OCI-LY3 (cell line): ENCODE data around the gene DPP10.
"Not testable (repeated sequence)": the region's sequence is repeated elsewhere in the genome, so short reads cannot be mapped to it uniquely, and the experiment has no call there.

ENCODE experiments used
- H2AFZ ChIP-seq: fragments of 200-600, 300-600 bp; shearing (Covaris generic); 2 replicates; pipeline ENCODE4 v1.6.0; 2014; ENCODE audit warnings: antibody characterized with exemption, low read depth, low read length
- H3K27ac ChIP-seq: fragments of 200-600, 300-600 bp; sonication (generic); 2 replicates; pipeline ENCODE4 v1.5.1; 2014; ENCODE audit warnings: mild to moderate bottlenecking, low read length, moderate library complexity, mixed read lengths
- H3K27me3 ChIP-seq: fragments of 200-600, 300-600 bp; sonication (generic); 2 replicates; pipeline ENCODE4 v1.6.1; 2014; ENCODE audit warnings: low read depth, low read length, mixed read lengths
- H3K36me3 ChIP-seq: fragments of 200-600, 300-600 bp; sonication (generic); replicated peaks from 2 replicates; pipeline ENCODE3; 2014; ENCODE audit warnings: low read depth, low read length, mixed read lengths
- H3K4me1 ChIP-seq: fragments of 300-600, 200-600 bp; sonication (generic); 2 replicates; pipeline ENCODE4 v1.6.1; 2014; ENCODE audit warnings: low read length, mixed read lengths
- H3K4me2 ChIP-seq: fragments of 200-600, 300-600 bp; sonication (generic); 2 replicates; pipeline ENCODE4 v1.6.1; 2014; ENCODE audit warnings: low read length, mixed read lengths
- H3K4me3 ChIP-seq: fragments of 300-600, 200-600 bp; sonication (generic); 2 replicates; pipeline ENCODE4 v1.5.1; 2014; ENCODE audit warnings: antibody characterized with exemption, mild to moderate bottlenecking, low read length, moderate library complexity
- H3K79me2 ChIP-seq: fragments of 300-600, 200-600 bp; shearing (Covaris generic); 2 replicates; pipeline ENCODE4 v1.6.1; 2014; ENCODE audit warnings: mild to moderate bottlenecking, low read length, mixed read lengths
- H3K9ac ChIP-seq: fragments of 300-600, 200-600 bp; shearing (Covaris generic); 2 replicates; pipeline ENCODE4 v1.6.0; 2014; ENCODE audit warnings: mild to moderate bottlenecking, low read length, moderate library complexity
- H3K9me3 ChIP-seq: fragments of 200-600, 300-600 bp; shearing (Covaris generic); 2 replicates; pipeline ENCODE4 v1.6.1; 2014; ENCODE audit warnings: low read length, mixed read lengths; ENCODE audit not compliant: insufficient read depth
- H4K20me1 ChIP-seq: fragments of 200-600, 300-600 bp; sonication (generic); 2 replicates; pipeline ENCODE4 v1.6.1; 2016; ENCODE audit warnings: low read length, mixed read lengths; ENCODE audit not compliant: insufficient read depth
- EZH2phosphoT487 ChIP-seq: fragments of 200-600 bp; shearing (Covaris generic); IDR thresholded peaks from 2 replicates; pipeline ENCODE4 v1.6.1; 2018; ENCODE audit warnings: antibody characterized with exemption, mixed run types, low read depth
- TF ChIP-seq, protein P1 (sequence below): fragments of 200-600, 300-600 bp; sonication (generic); IDR thresholded peaks from 2 replicates; pipeline ENCODE4 v1.5.1; 2014; ENCODE audit warnings: antibody characterized with exemption, low read length, low read depth

Gene DPP10

DNA sequence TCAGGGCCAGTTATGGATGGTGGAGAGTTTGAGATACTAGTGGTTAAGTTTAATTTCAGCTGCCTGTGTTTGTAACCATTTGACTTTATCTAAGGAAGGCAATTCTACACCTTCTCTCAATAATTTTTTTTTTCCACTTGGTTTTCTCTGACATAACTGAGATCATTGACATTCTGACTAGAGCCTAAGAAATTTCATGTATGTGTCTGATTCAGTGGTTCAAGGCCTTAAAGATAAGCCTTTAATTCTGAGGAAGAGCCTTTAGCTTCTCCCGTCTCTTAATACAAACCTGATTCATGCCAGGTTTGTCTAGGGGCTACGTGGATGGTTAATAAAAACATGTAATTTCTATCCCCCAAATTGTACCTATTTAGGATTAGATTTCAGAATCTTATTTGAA is 971.4 kb downstream of the DPP10 start:
- no peaks in the 10 kb centered on the region for H3K36me3 ChIP-seq
- no peak overlapping the region for H2AFZ ChIP-seq
- TF ChIP-seq, protein P1, sequence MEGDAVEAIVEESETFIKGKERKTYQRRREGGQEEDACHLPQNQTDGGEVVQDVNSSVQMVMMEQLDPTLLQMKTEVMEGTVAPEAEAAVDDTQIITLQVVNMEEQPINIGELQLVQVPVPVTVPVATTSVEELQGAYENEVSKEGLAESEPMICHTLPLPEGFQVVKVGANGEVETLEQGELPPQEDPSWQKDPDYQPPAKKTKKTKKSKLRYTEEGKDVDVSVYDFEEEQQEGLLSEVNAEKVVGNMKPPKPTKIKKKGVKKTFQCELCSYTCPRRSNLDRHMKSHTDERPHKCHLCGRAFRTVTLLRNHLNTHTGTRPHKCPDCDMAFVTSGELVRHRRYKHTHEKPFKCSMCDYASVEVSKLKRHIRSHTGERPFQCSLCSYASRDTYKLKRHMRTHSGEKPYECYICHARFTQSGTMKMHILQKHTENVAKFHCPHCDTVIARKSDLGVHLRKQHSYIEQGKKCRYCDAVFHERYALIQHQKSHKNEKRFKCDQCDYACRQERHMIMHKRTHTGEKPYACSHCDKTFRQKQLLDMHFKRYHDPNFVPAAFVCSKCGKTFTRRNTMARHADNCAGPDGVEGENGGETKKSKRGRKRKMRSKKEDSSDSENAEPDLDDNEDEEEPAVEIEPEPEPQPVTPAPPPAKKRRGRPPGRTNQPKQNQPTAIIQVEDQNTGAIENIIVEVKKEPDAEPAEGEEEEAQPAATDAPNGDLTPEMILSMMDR, result no peak
- no peak for TF ChIP-seq EZH2phosphoT487
- H3K27me3 ChIP-seq, result no peaks in the 10 kb centered on the region
- no peaks in the 10 kb centered on the region for H3K9me3 ChIP-seq
- no peak overlapping the region for H3K9ac ChIP-seq
- no peaks in the 10 kb centered on the region for H3K79me2 ChIP-seq
- H3K4me1 ChIP-seq, result no peaks in the 10 kb centered on the region
- no peak overlapping the region for H3K4me2 ChIP-seq
- H3K27ac ChIP-seq, result no peak overlapping the region
- H3K4me3 ChIP-seq, result no peak overlapping the region
- H4K20me1 ChIP-seq, result no peaks in the 10 kb centered on the region

DNA sequence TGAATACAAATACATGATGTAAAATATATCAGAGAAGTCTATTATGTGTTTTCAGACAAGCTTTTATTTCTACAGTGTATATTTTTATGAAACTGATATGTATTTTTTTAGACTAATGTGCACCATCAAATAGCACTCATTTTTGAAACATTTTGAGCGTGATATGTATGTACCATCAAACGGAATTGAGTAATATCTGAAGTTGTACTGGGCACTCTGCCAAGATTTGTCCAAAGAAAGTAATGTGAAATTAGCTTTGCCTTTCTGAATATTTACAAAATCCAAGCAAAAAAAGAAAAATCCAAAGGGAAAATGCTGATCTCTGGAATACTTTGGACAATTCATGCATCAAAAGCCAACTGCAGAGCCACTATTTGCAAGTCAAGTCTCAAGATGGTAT is 972.0 kb downstream of the DPP10 start:
- Histone ChIP-seq H3K27me3 (no peaks in the 10 kb centered on the region), H3K79me2 (no peaks in the 10 kb centered on the region), H3K9me3 (no peaks in the 10 kb centered on the region), H4K20me1 (no peaks in the 10 kb centered on the region), H3K36me3 (no peaks in the 10 kb centered on the region), H3K4me3 (no peak overlapping the region), H2AFZ (no peak overlapping the region), H3K27ac (no peak overlapping the region), H3K4me1 (no peaks in the 10 kb centered on the region), H3K9ac (no peak overlapping the region), H3K4me2 (no peak overlapping the region)
- TF ChIP-seq, protein P1, result no peak
- no peak for TF ChIP-seq EZH2phosphoT487

DNA sequence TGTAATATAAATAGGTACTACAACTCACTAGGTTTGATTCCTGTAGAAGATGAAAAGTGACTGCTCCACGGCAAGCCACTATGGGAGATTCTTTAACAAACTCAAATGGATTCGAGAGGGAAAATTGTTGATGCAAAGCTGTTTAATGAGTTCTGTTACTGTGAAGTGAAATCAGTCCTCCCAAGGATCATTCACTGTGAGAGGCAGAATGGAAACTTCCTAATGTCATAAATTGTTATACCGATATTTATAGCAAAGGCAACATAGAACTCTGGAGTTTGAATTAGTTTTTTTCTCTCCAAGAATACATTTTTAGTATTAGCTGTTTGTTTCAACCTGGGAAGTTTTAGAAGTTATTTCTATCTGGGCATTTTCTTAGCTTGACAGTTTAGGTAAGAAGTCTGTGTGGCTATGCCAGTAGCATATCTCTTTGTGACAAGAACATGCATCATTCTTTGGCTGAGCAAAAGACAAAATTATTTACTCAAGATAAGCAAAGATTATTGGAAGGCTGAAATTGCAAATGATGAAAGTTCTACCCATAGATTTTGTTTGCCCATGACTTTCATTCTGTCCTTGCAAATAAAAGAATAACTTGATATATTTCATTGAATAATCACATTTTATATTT is 979.7 kb downstream of the DPP10 start:
- no peaks in the 10 kb centered on the region for H3K79me2 ChIP-seq
- H3K36me3 ChIP-seq, result no peaks in the 10 kb centered on the region
- no peak overlapping the region for H2AFZ ChIP-seq
- H4K20me1 ChIP-seq, result no peaks in the 10 kb centered on the region
- H3K4me2 ChIP-seq, result no peak overlapping the region
- H3K9me3 ChIP-seq, result no peaks in the 10 kb centered on the region
- H3K9ac ChIP-seq, result no peak overlapping the region
- H3K27me3 ChIP-seq, result no peaks in the 10 kb centered on the region
- TF ChIP-seq, protein P1, result no peak
- TF ChIP-seq EZH2phosphoT487, result no peak
- H3K27ac ChIP-seq, result no peak overlapping the region
- H3K4me3 ChIP-seq, result no peak overlapping the region
- no peaks in the 10 kb centered on the region for H3K4me1 ChIP-seq

DNA sequence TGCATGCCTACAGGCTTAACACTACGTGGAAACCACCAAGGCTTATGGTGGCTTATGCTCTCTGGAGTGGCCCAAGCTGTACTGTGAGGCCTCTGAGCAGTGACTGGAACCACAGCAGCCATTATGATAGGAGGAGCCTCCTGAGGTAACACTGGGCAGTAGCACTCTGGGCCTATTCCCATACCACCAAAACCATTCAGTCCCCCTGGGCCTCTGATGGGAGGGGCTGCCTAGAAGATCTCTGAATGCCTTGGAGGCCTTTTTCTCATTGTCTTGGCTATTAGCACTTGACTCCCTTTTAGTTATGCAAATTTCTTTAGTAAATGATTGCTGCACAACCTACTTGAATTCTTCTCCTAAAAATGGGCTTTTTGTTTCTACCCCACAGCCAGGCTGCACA is 985.0 kb downstream of the DPP10 start:
- no peak overlapping the region for H3K4me3 ChIP-seq
- no peak overlapping the region for H3K27ac ChIP-seq
- H3K27me3 ChIP-seq, result no peaks in the 10 kb centered on the region
- no peaks in the 10 kb centered on the region for H3K79me2 ChIP-seq
- H3K4me2 ChIP-seq, result no peak overlapping the region
- no peak overlapping the region for H2AFZ ChIP-seq
- no peak overlapping the region for H3K9ac ChIP-seq
- H3K36me3 ChIP-seq, result no peaks in the 10 kb centered on the region
- TF ChIP-seq, protein P1, result no peak
- no peak for TF ChIP-seq EZH2phosphoT487
- no peaks in the 10 kb centered on the region for H3K9me3 ChIP-seq
- no peaks in the 10 kb centered on the region for H3K4me1 ChIP-seq
- H4K20me1 ChIP-seq, result no peaks in the 10 kb centered on the region

DNA sequence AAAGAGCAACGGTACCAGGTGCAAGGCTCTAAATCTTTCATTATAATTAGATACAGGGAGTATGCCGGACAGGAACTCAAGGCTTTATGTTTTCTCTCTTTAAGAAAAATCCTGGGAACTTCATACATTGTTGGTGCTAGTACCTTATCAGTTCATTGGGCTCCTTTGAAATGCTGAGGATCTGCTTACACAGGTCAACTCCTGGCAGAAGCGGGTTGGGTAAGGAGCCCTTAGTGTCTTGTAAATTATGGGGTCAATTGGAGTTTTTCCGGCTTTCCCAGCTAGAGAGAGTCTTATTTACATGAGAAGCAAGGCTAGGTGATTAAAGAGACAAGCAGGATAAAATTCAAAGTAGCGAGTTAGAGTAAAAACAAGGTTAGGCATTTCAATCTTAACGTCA is 998.3 kb downstream of the DPP10 start:
- H3K9ac ChIP-seq, H3K27me3 ChIP-seq, H3K36me3 ChIP-seq, H3K79me2 ChIP-seq, H3K4me1 ChIP-seq, H4K20me1 ChIP-seq, H3K27ac ChIP-seq, H3K4me2 ChIP-seq, H2AFZ ChIP-seq, H3K9me3 ChIP-seq, H3K4me3 ChIP-seq: not testable (repeated sequence)
